Cardiac muscle cell (in vitro differentiated cells and primary cell): ENCODE data around the gene BRAT1. TPM values are rescaled to one million over a fixed set of nuclear protein-coding genes. Genes with fewer than 3 reads are reported as not detected.

Source experiments
- DNase-seq, 2 donors: peaks; one replicate each; pipeline versions ENCODE4 v3.0.0 to v3.0.0-alpha.2; 2010 to 2017; ENCODE audit warnings: low read depth in 1 of 2, low spot score in 1 of 2
- H3K27ac ChIP-seq: fragments of 200-600 bp; sonication (generic); 2 replicates; pipeline ENCODE4 v1.5.1; 2016
- H3K27me3 ChIP-seq: fragments of 200-600 bp; sonication (generic); 2 replicates; pipeline ENCODE4 v1.6.0; 2016; ENCODE audit warnings: control low read depth
- H3K36me3 ChIP-seq: fragments of 200-600 bp; sonication (generic); 2 replicates; pipeline ENCODE4 v1.5.1; 2016; ENCODE audit warnings: control low read depth
- H3K4me1 ChIP-seq: fragments of 200-600 bp; sonication (generic); 2 replicates; pipeline ENCODE4 v1.8.1; 2017; ENCODE audit warnings: low read depth, mild to moderate bottlenecking, mixed run types
- H3K4me3 ChIP-seq: fragments of 200-600 bp; sonication (generic); 2 replicates; pipeline ENCODE4 v1.5.1; 2016; ENCODE audit warnings: mild to moderate bottlenecking
- H3K9me3 ChIP-seq: fragments of 200-600 bp; sonication (generic); 2 replicates; pipeline ENCODE4 v1.5.1; 2017; ENCODE audit warnings: low read depth, mild to moderate bottlenecking, control low read depth
- CTCF ChIP-seq: IDR thresholded peaks from 2 replicates; pipeline ENCODE4 v1.5.1; 2012; ENCODE audit warnings: low read depth, mild to moderate bottlenecking, low read length
- polyA plus RNA-seq: library from polyadenylated mRNA; unstranded; fragments of >200 nt; fragmentation: Nextera tagmentation; extraction: Ambion mirVana; gene quantifications from 2 replicates; pipeline ENCODE4 v1.2.1, GENCODE V29; 2016
- total RNA-seq: library from RNA; depleted of rRNA; stranded (reverse); fragments of >200 nt; gene quantifications from 2 replicates; pipeline ENCODE4 v1.2.3, GENCODE V29; 2016

The BRAT1 gene
- total and polyA plus RNA-seq, 2 experiments from 2014 or later: 80.5 to 109 TPM

DNA sequence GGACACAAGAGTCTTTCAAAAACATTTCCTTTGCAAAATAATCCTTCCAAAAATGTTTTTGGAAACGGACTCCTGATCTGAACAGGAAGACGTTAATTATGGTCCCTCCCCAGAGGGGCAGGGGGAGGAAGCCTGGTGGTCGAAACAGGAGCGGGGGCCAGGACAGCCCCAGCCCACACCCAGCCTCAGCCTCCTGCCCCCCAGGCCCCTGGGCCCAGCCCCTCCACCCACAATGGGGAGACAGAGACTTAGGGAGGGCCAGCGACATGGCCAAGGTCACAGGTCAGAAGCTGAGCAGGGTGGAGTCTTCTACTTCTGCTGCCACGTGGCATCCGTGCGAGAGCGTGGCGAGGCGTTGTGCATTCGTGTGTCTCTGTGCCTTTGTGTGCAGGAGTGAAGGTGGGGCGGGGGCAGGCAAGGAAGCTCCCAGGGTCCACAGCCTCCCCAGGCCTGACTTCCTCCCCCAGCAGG, 65.1 kb downstream of the BRAT1 start:
- no peaks in the 10 kb centered on the region for H3K27me3 ChIP-seq
- TF ChIP-seq CTCF: no peak
- H3K27ac ChIP-seq: no peak overlapping the region
- H3K36me3 ChIP-seq: no peaks in the 10 kb centered on the region
- peaks cover 3% of the 10 kb centered on the region for H3K4me1 ChIP-seq
- no peaks in the 10 kb centered on the region for H3K9me3 ChIP-seq
- no peak for DNase-seq
- H3K4me3 ChIP-seq: no peak overlapping the region

DNA sequence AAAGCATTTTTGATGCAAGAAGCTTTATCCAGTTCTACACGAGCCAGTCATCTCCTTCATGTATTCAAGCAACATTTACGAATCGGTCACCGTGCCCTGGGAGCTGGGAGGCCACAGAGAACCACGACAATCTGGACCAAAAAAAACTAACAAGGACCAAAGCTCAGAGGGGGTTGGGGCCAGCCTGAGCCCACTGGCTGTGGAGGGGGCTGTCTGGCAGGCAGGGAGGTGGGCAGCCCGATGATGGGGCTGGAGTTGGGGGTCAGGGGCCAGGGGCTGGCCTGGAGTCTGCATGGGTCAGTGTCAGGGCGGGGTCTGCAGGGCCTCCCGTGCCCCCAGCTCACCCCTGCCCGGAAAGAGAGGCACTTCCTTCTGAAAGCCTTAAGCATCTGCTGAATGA, 66.6 kb downstream of the BRAT1 start:
- no peaks in the 10 kb centered on the region for H3K9me3 ChIP-seq
- no peak overlapping the region for H3K4me3 ChIP-seq
- H3K27ac ChIP-seq: no peak overlapping the region
- TF ChIP-seq CTCF: no peak
- no peaks in the 10 kb centered on the region for H3K27me3 ChIP-seq
- no peak for DNase-seq
- H3K36me3 ChIP-seq: no peaks in the 10 kb centered on the region
- no peaks in the 10 kb centered on the region for H3K4me1 ChIP-seq

- H3K9me3 ChIP-seq: no peaks in the 10 kb centered on the region
- no peaks in the 10 kb centered on the region for H3K36me3 ChIP-seq
- TF ChIP-seq CTCF: no peak
- no peaks in the 10 kb centered on the region for H3K4me1 ChIP-seq
- DNase-seq: peak in 1 of 2 donors; percentile 54
- H3K27me3 ChIP-seq: no peaks in the 10 kb centered on the region
- no peak overlapping the region for H3K4me3 ChIP-seq
- no peak overlapping the region for H3K27ac ChIP-seq
These were observed 67.1 kb downstream of the BRAT1 start for GRCh38 chr7:2488272-2488645.

Other genes starting within 250 kb of the BRAT1 start
- gene SNX8, start 241.1 kb downstream of the BRAT1 start, total RNA-seq: 6.3 and 7.1 TPM in 2 replicates
- 12.8 and 26.2 TPM in 2 replicates for gene SNX8, start 241.1 kb downstream of the BRAT1 start, polyA plus RNA-seq
- 132 and 161 TPM in 2 replicates for gene EIF3B, start 200.7 kb downstream of the BRAT1 start, total RNA-seq
- 151 and 173 TPM in 2 replicates for gene EIF3B, start 200.7 kb downstream of the BRAT1 start, polyA plus RNA-seq
- 24.3 and 25.6 TPM in 2 replicates for gene CHST12, start 151.9 kb downstream of the BRAT1 start, total RNA-seq
- gene CHST12, start 151.9 kb downstream of the BRAT1 start, polyA plus RNA-seq: 26.8 and 29.3 TPM in 2 replicates
- not detected in 2 replicates for gene GRIFIN, start 79.1 kb downstream of the BRAT1 start, total RNA-seq
- gene GRIFIN, start 79.1 kb downstream of the BRAT1 start, polyA plus RNA-seq: not detected in 2 replicates
- 1.3 and 1.6 TPM in 2 replicates for gene LFNG, start 35.8 kb downstream of the BRAT1 start, total RNA-seq
- gene LFNG, start 35.8 kb downstream of the BRAT1 start, polyA plus RNA-seq: 0.45 TPM in 1 of 2 replicates, not detected in the other
- gene IQCE, start 3.5 kb upstream of the BRAT1 start, total RNA-seq: 23.4 and 41.4 TPM in 2 replicates
- 13.8 and 18.0 TPM in 2 replicates for gene IQCE, start 3.5 kb upstream of the BRAT1 start, polyA plus RNA-seq
- 61.0 and 64.6 TPM in 2 replicates for gene TTYH3, start 76.5 kb upstream of the BRAT1 start, total RNA-seq
- 71.4 and 86.6 TPM in 2 replicates for gene TTYH3, start 76.5 kb upstream of the BRAT1 start, polyA plus RNA-seq
- 0.80 and 1.1 TPM in 2 replicates for gene AMZ1, start 132.7 kb upstream of the BRAT1 start, total RNA-seq
- gene AMZ1, start 132.7 kb upstream of the BRAT1 start, polyA plus RNA-seq: 1.6 and 1.7 TPM in 2 replicates